Measurements from ENCODE around the gene RNF8.

RNF8 gene

DNA sequence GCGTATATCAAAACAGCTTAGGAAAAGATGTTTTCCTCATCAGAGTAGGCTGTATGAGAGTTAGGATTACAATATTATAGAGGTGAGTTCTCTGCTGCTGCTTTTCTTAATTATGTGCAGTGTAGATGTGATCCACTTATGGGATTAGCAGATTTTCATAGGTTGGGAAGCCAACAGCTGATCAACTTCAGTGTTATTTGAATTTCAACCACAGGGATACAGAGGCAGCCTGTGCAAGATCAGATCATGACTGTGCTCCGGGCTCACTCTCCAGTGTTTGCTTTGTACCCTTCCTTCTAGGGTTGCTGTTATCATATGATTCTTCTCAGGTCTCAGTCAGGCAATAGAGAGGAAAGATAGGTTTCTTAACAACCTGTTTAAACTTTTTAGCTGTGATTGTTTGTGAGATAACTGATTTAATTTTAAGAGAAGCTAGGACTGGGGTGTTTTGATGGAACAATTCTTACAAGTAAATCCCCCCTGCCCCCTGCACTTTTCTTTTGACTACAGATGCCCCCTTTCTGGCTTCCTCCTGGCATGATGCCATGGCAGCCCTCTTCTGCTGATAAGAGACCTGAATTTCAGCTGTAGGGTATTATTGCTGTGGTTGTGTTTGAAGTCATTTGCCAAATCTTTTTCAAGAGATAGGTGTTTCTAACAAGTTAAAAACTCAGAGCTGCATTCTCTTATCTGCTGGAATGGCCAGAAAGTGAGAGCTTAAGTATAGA is 8.5 kb downstream of the RNF8 start:
- DNase-seq: no peak

DNA sequence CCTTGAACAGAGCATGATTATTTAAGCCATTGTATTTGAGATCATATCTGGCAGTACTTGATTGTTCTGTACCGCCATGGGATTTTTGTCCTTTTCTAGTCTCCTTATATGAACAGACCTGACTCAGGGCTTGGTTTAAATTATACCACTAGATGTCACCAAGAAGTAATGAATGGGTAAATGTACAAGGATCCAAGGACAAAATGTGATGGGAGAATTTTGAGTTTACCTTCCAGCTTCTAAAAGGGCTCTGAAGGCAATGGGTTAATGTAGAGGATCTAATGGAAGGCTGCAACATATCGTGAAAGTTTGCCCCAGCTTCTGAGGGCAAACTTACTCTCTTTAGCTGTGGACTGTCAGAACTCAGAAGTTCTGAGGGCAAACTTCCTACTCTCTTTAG is 12.0 kb downstream of the RNF8 start:
- DNase-seq: no peak

- no peak for DNase-seq
Measured at GRCh38 chr6:37366910-37367309, 13.1 kb downstream of the RNF8 start.

- DNase-seq: no peak
Measured at GRCh38 chr6:37368961-37369320, 15.2 kb downstream of the RNF8 start.

- no peak for DNase-seq
Measured at GRCh38 chr6:37369321-37370201, 15.8 kb downstream of the RNF8 start.

DNA sequence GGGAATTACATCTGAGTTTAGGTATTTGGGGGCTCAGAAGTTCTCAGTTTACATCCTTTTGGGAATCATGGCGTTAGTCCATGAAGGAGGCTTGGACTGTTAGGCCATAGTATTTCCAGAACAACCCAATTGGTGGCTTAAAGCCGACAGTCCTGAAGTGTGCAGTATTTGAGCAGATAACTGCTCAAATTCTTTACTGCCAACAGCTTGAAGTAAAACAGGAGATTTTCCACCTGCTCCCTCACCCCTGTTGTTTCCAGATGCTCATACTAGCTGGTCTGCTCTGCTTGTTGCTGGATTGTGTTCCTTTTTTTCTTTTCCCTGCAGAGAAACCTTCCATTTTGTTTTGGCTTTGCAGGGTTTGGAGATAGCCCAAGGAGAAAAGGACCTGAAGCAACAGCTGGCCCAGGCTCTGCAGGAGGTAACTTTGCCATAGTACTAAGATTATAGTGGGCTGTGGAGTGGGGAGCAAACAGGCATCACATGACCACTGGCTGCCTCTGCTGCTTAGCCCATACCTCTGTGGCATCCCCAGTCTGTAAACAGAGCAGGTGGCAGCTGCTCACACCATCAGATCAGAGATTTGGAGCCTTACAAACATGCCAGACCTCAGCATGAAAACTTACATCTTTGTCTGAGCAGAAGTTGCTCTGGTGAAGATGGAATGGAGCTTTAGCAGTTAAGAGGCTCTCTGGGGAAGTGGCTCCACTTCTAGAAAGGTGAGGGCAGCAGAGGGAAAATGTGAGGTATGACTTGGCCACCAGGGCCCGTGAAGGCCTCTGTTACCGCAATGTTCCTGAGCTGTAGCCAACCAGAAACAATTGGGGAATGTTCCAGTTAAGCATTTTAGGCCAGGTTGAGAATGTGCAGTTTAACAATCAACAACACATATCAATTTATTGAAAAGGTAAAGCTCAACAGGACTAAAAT is 17.6 kb downstream of the RNF8 start:
- DNase-seq: no peak

- DNase-seq: no peak
Measured at GRCh38 chr6:37372116-37372515, 18.3 kb downstream of the RNF8 start.

GRCh38 chr6:37373822-37374471 is 20.2 kb downstream of the RNF8 start:
- DNase-seq: no peak

- no peak for DNase-seq
Measured at GRCh38 chr6:37375376-37375775, 21.6 kb downstream of the RNF8 start.

- DNase-seq: no peak
Measured at GRCh38 chr6:37376078-37376743, 22.4 kb downstream of the RNF8 start.

DNA sequence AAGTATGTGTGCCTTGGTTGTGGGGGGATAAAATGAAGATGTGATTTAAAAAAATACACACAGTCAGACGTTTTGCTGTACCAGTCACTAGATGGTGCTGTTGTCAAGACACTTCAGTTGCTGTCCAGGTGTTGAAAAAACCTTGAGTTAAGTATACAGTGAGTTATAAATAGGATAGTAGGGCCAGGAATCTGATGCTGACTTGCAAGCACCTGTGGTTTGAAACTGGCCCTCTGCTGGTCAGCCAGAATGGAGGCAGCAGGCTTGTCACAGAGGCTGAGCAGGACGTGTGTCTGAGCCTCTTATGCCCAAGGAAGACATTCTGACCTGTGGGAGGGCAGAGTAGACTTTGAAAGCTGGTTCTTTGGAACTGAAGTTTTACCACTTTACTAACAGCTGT is 27.8 kb downstream of the RNF8 start:
- peak; percentile 86 to 87 for DNase-seq

GRCh38 chr6:37382994-37383765 is 29.4 kb downstream of the RNF8 start:
- DNase-seq: no peak

DNA sequence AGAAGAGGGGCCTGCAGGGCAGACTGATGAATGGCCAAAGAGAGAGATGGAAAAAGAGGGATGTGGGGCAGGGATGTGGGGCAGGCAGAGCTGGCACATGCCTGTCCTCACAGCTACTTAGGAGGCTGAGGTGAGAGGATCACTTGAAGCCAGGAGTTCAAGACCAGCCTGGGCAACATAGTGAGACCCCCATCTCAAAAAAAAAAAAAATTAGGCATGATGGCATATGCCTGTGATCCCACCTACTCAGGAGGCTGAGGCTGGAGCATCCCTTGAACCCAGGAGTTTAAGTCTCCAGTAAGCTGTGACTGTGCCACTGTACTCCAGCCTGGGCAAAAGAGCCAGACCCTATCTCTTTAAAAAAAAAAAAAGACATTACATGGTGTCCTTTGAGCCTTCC is 34.8 kb downstream of the RNF8 start:
- DNase-seq: no peak

- no peak for DNase-seq
Measured at GRCh38 chr6:37389857-37390256, 36.1 kb downstream of the RNF8 start.

- no peak for DNase-seq
Measured at GRCh38 chr6:37391120-37391519, 37.3 kb downstream of the RNF8 start.

GRCh38 chr6:37392821-37393220 is 39.0 kb downstream of the RNF8 start:
- no peak for DNase-seq

GRCh38 chr6:37393381-37393929 is 39.7 kb downstream of the RNF8 start:
- no peak for DNase-seq

GRCh38 chr6:37396571-37397180 is 42.9 kb downstream of the RNF8 start:
- no peak for DNase-seq

DNA sequence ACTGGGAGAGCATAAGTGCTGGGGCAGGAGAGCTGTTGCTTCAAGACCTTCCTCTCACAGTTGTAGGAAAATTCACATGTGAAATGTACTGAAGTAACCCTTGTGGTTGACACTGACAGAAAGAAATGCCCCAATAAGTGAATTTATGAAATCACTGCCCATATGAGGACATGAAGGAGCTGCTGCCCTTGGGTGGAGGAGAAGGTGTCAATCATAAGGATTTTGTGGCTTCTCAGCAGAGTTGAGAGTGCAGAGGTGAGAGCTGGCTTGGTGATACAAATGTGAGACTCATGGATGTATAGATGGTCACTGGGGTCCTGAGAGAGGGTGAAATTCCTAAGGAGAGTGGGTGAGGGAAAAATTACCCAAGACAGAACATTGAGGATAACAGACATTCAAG is 45.3 kb downstream of the RNF8 start:
- no peak for DNase-seq

DNA sequence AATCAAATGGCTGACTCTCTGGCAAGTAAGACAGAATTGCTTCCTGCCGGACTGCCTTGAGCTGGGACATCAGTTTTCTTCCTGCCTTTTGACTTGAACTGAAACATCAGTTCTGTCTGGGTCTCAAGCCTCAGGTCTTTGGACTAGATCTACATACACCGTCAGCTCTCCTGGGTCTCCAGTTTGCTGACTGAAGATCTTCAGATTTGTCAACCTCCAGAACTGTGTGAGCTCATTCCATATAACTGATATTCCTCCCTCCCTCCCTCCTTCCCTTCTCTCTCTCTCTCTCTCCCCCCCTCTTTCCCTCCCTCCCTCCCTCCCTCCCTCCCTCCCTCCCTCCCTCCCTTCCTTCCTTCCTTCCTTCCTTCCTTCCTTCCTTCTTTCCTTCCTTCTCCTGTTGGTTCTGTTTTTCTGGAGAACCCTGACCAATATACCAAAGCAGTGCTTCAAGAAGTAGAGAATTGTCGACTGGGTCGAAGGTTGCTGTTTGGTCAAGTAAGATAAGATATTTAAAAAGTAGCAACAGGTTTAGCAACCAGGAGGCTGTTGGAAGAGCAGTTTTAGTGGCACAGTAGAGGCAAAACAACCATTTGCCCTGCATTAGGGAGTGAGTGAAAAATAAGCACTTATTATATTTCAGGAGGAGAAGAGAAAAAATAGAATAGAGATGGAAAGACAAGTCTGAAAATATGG is 46.2 kb downstream of the RNF8 start:
- DNase-seq: no peak
